ENCODE results near the gene SWI5.

SWI5 gene

GRCh38 chr9:128321343-128321742, 45.3 kb downstream of the SWI5 start:
- no peak for DNase-seq (ENCODE audit: low read depth in 2 of 2)

- DNase-seq (ENCODE audit: low read depth in 2 of 2) = no peak
Measured at GRCh38 chr9:128321879-128322403, 45.9 kb downstream of the SWI5 start.

- DNase-seq (ENCODE audit: low read depth in 2 of 2) = peak; percentile 86 to 92
Measured at GRCh38 chr9:128322404-128323211, 46.5 kb downstream of the SWI5 start, which contains the start of the genes COQ4 and TRUB2. TSS of gene COQ4 (plus strand) at chr9:128322839. CDS start at chr9:128322859, 20 bp downstream. TSS of gene TRUB2 (minus strand) at chr9:128322447. CDS start at chr9:128322408, 39 bp downstream.

- no peak for DNase-seq (ENCODE audit: low read depth in 2 of 2)
Measured at GRCh38 chr9:128323212-128323730, 47.2 kb downstream of the SWI5 start.

GRCh38 chr9:128323791-128324190, 47.7 kb downstream of the SWI5 start:
- no peak for DNase-seq (ENCODE audit: low read depth in 2 of 2)

GRCh38 chr9:128324401-128324800, 48.3 kb downstream of the SWI5 start:
- DNase-seq (ENCODE audit: low read depth in 2 of 2) = no peak

GRCh38 chr9:128325629-128326028, 49.6 kb downstream of the SWI5 start:
- DNase-seq (ENCODE audit: low read depth in 2 of 2) = no peak

- no peak for DNase-seq (ENCODE audit: low read depth in 2 of 2)
Measured at GRCh38 chr9:128333451-128333869, 57.4 kb downstream of the SWI5 start.

GRCh38 chr9:128335161-128335560, 59.1 kb downstream of the SWI5 start:
- no peak for DNase-seq (ENCODE audit: low read depth in 2 of 2)

GRCh38 chr9:128335914-128336313, 59.8 kb downstream of the SWI5 start:
- no peak for DNase-seq (ENCODE audit: low read depth in 2 of 2)

- DNase-seq (ENCODE audit: low read depth in 2 of 2) = no peak
Measured at GRCh38 chr9:128337936-128338335, 61.9 kb downstream of the SWI5 start.

Data from stimulated activated CD4-positive, alpha-beta T cell treated with anti-CD3 and anti-CD28 coated beads, Interleukin-15, amount 100 ng/mL, for 48 hours (primary cell).